NT2/D1 (cell line): Measurements from ENCODE around the gene RNU6-9.
A peak's percentile ranks its signal among the peaks of the same experiment; 100 is the strongest.
"Not testable (repeated sequence)": the region's sequence is repeated elsewhere in the genome, so short reads cannot be mapped to it uniquely, and the experiment has no call there.

Experiments
- DNase-seq: peaks from one replicate; pipeline ENCODE4 v3.0.0-alpha.2; 2011; ENCODE audit warnings: low read depth, low spot score
- H3K27me3 ChIP-seq: 2 replicates; pipeline ENCODE4 v1.6.0; 2011; ENCODE audit warnings: mild to moderate bottlenecking; ENCODE audit not compliant: insufficient read length, insufficient read depth
- H3K36me3 ChIP-seq: 2 replicates; pipeline ENCODE4 v1.6.1; 2011; ENCODE audit warnings: mild to moderate bottlenecking, low read length, mixed read lengths; ENCODE audit not compliant: insufficient read depth, insufficient read length
- H3K4me1 ChIP-seq: 2 replicates; pipeline ENCODE4 v1.5.1; 2011; ENCODE audit not compliant: insufficient read depth, insufficient read length
- H3K4me3 ChIP-seq: 2 replicates; pipeline ENCODE4 v1.5.1; 2011; ENCODE audit warnings: low read depth; ENCODE audit not compliant: insufficient read length
- H3K9ac ChIP-seq: 2 replicates; pipeline ENCODE4 v1.6.0; 2011; ENCODE audit warnings: low read depth; ENCODE audit not compliant: insufficient read length
- H3K9me3 ChIP-seq: 2 replicates; pipeline ENCODE4 v1.5.1; 2011; ENCODE audit warnings: mild to moderate bottlenecking, low read length; ENCODE audit not compliant: insufficient read depth
- SUZ12 ChIP-seq: IDR thresholded peaks from 2 replicates; pipeline ENCODE4 v1.6.1; 2011; ENCODE audit not compliant: insufficient read length, insufficient read depth; ENCODE audit errors: extremely low read depth
- YY1 ChIP-seq: IDR thresholded peaks from 2 replicates; pipeline ENCODE4 v1.6.1; 2011; ENCODE audit not compliant: insufficient read length, insufficient read depth
- ZNF274 ChIP-seq: IDR thresholded peaks from 2 replicates; pipeline ENCODE4 v1.6.1; 2011; ENCODE audit warnings: mild to moderate bottlenecking, low read depth, low read length

RNU6-9 gene

DNA sequence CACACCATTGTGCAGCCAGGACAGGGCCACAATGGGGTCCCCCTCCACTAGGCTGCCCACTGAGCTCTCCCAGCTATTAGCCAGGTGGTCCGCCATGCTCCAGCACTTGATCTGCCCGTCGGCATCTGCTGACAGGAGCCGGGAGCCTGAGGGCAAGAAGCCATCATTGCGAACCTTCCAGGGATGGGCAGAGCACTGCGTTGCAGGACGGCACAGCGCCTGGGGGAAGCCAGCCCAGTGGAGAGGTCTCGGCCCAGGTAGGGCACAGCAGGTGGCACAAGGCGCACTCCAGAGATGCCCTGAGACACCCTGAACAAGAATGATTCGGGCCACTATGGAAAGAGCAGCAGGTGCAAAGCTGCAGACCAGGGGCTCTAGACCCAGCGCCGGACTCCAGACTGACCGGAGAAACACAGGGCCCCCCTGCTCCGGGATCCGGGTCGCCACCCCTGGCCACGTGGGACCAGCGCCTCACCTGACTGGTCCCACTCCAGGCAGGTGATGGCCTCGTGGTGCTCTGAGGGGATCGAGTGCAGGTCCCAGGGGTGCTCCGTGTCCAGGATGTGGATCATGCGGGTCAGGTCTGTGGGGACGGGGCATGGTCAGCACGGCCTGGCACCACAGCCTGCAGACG is 3.5 kb upstream of the RNU6-9 start:
- Histone ChIP-seq H3K36me3 (peaks cover 60% of the 10 kb centered on the region), H3K9me3 (no peaks in the 10 kb centered on the region), H3K27me3 (no peaks in the 10 kb centered on the region), H3K4me1 (peaks cover 5% of the 10 kb centered on the region), H3K4me3 (no peak overlapping the region), H3K9ac (no peak overlapping the region)
- TF ChIP-seq YY1 (no peak), ZNF274 (no peak), SUZ12 (no peak)
- DNase-seq = no peak

DNA sequence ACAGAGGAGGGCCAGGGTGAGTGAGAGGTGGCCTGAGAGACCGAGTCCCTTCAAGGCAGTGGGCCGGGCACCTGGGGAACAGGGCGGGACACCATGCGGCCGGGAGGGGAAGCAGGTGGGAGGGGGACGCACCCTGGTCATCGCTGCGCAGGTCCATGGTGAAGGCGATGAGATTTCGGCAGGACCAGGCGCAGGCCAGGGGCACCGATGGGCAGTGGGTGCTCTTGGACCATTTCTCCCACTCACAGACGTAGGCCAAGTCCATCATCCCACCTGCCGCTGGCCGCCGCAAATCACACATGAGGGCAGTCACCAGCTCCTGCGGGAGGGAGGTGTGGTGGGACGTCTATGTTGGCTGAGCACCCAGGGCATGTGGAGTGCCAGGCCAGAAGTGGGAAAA is 2.5 kb upstream of the RNU6-9 start:
- no peak for TF ChIP-seq ZNF274
- TF ChIP-seq SUZ12 = no peak
- TF ChIP-seq YY1 = no peak
- no peak for DNase-seq
- H3K27me3 ChIP-seq = no peaks in the 10 kb centered on the region
- H3K36me3 ChIP-seq = peaks cover 50% of the 10 kb centered on the region
- H3K9ac ChIP-seq = no peak overlapping the region
- peaks cover 6% of the 10 kb centered on the region for H3K4me1 ChIP-seq
- no peak overlapping the region for H3K4me3 ChIP-seq
- H3K9me3 ChIP-seq = no peaks in the 10 kb centered on the region

DNA sequence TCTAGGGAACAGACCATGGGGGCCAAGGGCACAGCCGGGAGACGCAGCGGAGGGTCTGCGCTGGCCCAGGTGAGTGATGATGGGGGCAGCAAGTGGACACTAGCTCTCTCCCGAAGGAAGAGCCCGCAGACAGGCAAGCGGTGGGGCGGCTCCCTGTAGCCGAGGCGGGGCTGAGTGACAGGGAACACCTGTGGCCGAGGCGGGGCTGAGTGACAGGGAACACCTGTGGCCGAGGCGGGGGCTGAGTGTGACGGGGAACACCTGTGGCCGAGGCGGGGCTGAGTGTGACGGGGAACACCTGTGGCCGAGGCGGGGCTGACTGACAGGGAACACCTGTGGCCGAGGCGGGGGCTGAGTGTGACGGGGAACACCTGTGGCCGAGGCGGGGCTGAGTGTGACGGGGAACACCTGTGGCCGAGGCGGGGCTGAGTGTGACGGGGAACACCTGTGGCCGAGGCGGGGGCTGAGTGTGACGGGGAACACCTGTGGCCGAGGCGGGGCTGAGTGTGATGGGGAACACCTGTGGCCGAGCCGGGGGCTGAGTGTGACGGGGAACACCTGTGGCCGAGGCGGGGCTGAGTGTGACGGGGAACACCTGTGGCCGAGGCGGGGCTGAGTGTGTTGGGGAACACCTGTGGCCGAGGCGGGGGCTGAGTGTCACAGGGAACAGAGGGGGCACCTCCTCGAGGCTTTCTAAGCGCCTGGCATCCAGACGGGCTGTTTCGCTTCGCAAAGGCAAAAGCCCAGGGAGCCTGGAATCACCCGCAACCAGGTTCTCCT is 1.7 kb upstream of the RNU6-9 start:
- Histone ChIP-seq H3K4me3 (peak overlapping the region; percentile 86), H3K9ac (peak overlapping the region; percentile 54), H3K36me3 (peaks cover 49% of the 10 kb centered on the region)
- H3K9me3 ChIP-seq, H3K27me3 ChIP-seq, H3K4me1 ChIP-seq, DNase-seq: not testable (repeated sequence)

DNA sequence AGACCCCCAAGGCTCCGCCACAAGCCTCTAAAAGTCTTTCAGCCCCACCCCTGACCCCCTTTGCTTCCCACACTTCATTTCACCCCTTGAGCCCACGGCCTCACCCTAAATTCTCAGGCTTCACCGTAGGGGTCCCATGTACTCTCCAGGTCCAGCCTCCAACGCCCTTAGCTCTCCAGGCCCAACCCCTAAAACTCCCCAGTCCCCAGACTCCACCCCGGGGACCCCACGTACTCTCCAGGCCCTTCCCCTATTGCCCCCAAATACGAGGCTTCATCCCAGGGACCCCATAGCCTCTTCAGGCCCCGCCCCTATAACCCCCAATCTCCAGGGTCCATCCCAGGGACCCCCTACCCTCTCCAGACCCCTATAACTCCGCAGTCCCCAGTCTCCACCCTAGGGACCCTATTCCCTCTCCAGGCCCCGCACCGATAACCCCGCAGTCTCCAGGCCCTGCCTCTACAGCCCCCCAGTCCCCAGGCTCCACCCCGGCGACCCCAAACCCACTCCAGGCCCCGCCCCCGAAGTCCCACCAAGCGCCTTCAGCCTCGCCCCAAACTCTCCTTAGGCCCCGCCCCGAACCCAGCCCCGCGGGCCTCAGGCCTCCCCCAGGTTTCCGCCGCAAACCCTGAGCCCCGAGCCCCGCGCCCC is 916 bp upstream of the RNU6-9 start:
- H3K4me3 ChIP-seq = peak overlapping the region; percentile 86
- TF ChIP-seq ZNF274 = no peak
- no peak for TF ChIP-seq SUZ12
- TF ChIP-seq YY1 = no peak
- H3K9me3 ChIP-seq = no peaks in the 10 kb centered on the region
- H3K9ac ChIP-seq = peak overlapping the region; percentile 54
- H3K4me1 ChIP-seq = peaks cover 6% of the 10 kb centered on the region
- H3K27me3 ChIP-seq = no peaks in the 10 kb centered on the region
- DNase-seq = no peak
- H3K36me3 ChIP-seq = peaks cover 50% of the 10 kb centered on the region

DNA sequence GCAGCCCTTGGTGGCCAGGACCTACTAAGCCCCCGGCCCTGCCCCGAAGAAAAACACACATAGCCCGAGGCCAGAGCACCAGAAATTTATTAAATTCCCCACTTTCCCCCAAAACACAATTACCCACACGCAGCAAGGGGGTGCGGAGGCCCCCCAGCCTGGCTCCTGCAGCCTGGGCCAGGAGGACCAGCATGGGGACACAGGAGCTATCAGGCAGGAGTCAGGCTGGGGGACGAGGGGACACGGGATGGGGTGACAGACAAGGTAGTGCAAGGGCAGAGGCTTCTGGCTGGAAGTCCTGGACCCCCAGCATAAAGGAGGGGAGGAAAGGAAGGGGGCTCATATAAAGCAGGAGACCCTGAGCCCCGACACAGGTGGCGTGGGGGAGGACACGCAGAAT is 3.1 kb downstream of the RNU6-9 start:
- Histone ChIP-seq H3K27me3 (no peaks in the 10 kb centered on the region), H3K36me3 (peaks cover 42% of the 10 kb centered on the region), H3K9me3 (no peaks in the 10 kb centered on the region), H3K4me1 (peaks cover 17% of the 10 kb centered on the region), H3K4me3 (no peak overlapping the region), H3K9ac (no peak overlapping the region)
- DNase-seq = no peak
- no peak for TF ChIP-seq YY1
- TF ChIP-seq SUZ12 = no peak
- no peak for TF ChIP-seq ZNF274

DNA sequence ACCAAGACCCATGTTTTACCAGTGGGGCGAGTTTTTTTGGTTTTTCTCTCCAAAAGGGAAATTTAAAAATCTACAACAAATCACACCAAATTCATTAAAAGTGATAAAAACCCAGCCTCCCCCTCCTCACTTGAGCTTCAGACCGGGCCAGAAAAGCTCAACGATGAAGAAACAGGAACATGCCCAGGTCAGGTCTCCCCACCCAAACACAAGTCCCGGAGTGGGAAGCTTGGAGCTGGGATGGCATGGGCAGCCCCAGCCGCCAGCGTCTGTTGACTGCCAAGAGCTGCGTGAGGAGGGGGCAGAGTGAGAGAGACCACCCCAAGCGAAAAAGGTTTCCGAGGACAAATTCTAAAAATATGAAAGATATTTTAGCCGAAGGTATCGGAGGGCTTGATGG is 3.7 kb downstream of the RNU6-9 start:
- no peak for DNase-seq
- Histone ChIP-seq H3K9me3 (no peaks in the 10 kb centered on the region), H3K4me3 (no peak overlapping the region), H3K9ac (no peak overlapping the region), H3K4me1 (peaks cover 17% of the 10 kb centered on the region), H3K36me3 (peaks cover 48% of the 10 kb centered on the region), H3K27me3 (no peaks in the 10 kb centered on the region)
- TF ChIP-seq YY1 (no peak), SUZ12 (no peak), ZNF274 (no peak)

DNA sequence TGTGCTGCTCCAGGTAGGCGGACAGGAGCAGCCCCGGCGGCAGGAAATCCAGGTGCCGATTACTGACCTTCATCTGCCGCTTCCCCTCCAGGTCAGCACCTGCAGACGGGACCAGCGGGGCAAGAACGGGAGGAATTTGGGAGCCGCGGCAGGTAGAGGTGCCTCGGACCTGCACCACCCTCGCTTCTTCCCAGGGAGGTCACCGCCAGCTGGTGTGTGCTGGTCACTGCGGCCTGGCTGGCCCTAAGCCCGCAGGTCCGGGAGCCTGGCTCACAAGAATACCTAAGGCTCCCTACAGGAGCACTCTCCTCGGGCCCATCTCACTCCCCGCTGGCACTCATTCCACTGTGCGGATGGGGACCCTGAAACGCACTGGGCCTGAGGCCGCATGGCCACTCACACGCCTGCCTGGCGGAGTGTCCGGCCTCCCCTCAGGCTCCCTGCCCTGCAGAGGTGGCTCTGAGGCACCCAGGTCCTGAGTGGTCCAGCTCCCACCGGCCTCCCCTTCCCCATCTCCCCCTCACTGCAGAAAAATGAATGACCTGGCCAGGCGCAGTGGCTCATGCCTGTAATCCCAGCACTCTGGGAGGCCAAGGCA is 4.3 kb downstream of the RNU6-9 start:
- H3K27me3 ChIP-seq = no peaks in the 10 kb centered on the region
- H3K4me3 ChIP-seq = no peak overlapping the region
- no peak overlapping the region for H3K9ac ChIP-seq
- peaks cover 51% of the 10 kb centered on the region for H3K36me3 ChIP-seq
- no peaks in the 10 kb centered on the region for H3K9me3 ChIP-seq
- no peak for TF ChIP-seq SUZ12
- H3K4me1 ChIP-seq = peaks cover 17% of the 10 kb centered on the region
- DNase-seq = no peak
